RPMI8226 (cell line): ENCODE data around the gene IPO11.
"Not testable (repeated sequence)": the region's sequence is repeated elsewhere in the genome, so short reads cannot be mapped to it uniquely, and the experiment has no call there.

Experiments used
- DNase-seq: peaks from one replicate; pipeline ENCODE4 v3.0.0-alpha.2; 2015

The IPO11 gene

GRCh38 chr5:62608529-62609511 is 196.3 kb downstream of the IPO11 start:
- DNase-seq, result no peak

- no peak for DNase-seq
Observed at GRCh38 chr5:62614355-62614754, 201.8 kb downstream of the IPO11 start.

GRCh38 chr5:62616615-62617277 is 204.2 kb downstream of the IPO11 start:
- DNase-seq, result peak; percentile 54

GRCh38 chr5:62617943-62618342 is 205.4 kb downstream of the IPO11 start:
- no peak for DNase-seq

- DNase-seq, result no peak
Observed at GRCh38 chr5:62620761-62621160, 208.2 kb downstream of the IPO11 start.

- DNase-seq, result no peak
Observed at GRCh38 chr5:62621280-62621679, 208.7 kb downstream of the IPO11 start.

GRCh38 chr5:62623271-62623670 is 210.7 kb downstream of the IPO11 start:
- DNase-seq, result no peak

GRCh38 chr5:62624436-62624835 is 211.9 kb downstream of the IPO11 start:
- not testable (repeated sequence) for DNase-seq

GRCh38 chr5:62626534-62626933 is 214.0 kb downstream of the IPO11 start:
- DNase-seq, result no peak

- DNase-seq, result peak; percentile 47
Observed at GRCh38 chr5:62627121-62627520, 214.6 kb downstream of the IPO11 start.

GRCh38 chr5:62627901-62628300 is 215.3 kb downstream of the IPO11 start:
- peak; percentile 88 for DNase-seq

- no peak for DNase-seq
Observed at GRCh38 chr5:62631909-62632580, 219.5 kb downstream of the IPO11 start.

- no peak for DNase-seq
Observed at GRCh38 chr5:62633243-62633642, 220.7 kb downstream of the IPO11 start.

- DNase-seq, result peak; percentile 51
Observed at GRCh38 chr5:62640446-62640845, 227.9 kb downstream of the IPO11 start.

GRCh38 chr5:62642468-62642867 is 229.9 kb downstream of the IPO11 start:
- no peak for DNase-seq

GRCh38 chr5:62643556-62644451 is 231.2 kb downstream of the IPO11 start:
- peak; percentile 99 for DNase-seq

- no peak for DNase-seq
Observed at GRCh38 chr5:62645223-62645622, 232.7 kb downstream of the IPO11 start.

- no peak for DNase-seq
Observed at GRCh38 chr5:62647241-62647640, 234.7 kb downstream of the IPO11 start.

- peak; percentile 23 for DNase-seq
Observed at GRCh38 chr5:62649025-62649424, 236.5 kb downstream of the IPO11 start.

GRCh38 chr5:62649476-62650113 is 237.0 kb downstream of the IPO11 start:
- peak; percentile 93 for DNase-seq

GRCh38 chr5:62650197-62650596 is 237.6 kb downstream of the IPO11 start:
- DNase-seq, result no peak

GRCh38 chr5:62652225-62652624 is 239.7 kb downstream of the IPO11 start:
- DNase-seq, result no peak
